Keratinocyte (primary cell): ENCODE measurements around the gene LZTFL1. TPM values are rescaled to one million over a fixed set of nuclear protein-coding genes. Genes with fewer than 3 reads are reported as not detected.

Source experiments
- DNase-seq: peaks from one replicate; pipeline ENCODE4 v3.0.0-alpha.2; 2011; ENCODE audit warnings: low read depth, missing footprints, low spot score
- FAIRE-seq: peaks from 2 replicates; lab custom pipeline; 2011; peaks lifted over from hg19 to GRCh38; lab: Jason Lieb, UNC
- H2AFZ ChIP-seq: 2 replicates; pipeline ENCODE4 v1.6.0; 2012; ENCODE audit warnings: low read length, control low read depth, inconsistent platforms; ENCODE audit not compliant: control insufficient read depth
- H3K27ac ChIP-seq: 2 replicates; pipeline ENCODE4 v1.5.1; 2011; ENCODE audit warnings: low read length; ENCODE audit not compliant: control insufficient read depth, insufficient read depth
- H3K27me3 ChIP-seq: 3 replicates; pipeline ENCODE4 v1.6.0; 2011; ENCODE audit warnings: low read length; ENCODE audit not compliant: control insufficient read depth, insufficient read depth; ENCODE audit errors: extremely low read depth
- H3K36me3 ChIP-seq, 2 experiments: 2 replicates in 1 of 2; 3 replicates in 1 of 2; pipeline ENCODE4 v1.5.1; 2011; ENCODE audit warnings: low read length in 2 of 2, mild to moderate bottlenecking in 1 of 2; ENCODE audit not compliant: control insufficient read depth in 2 of 2, insufficient read depth in 2 of 2; ENCODE audit errors: extremely low read depth in 1 of 2
- H3K4me1 ChIP-seq: 3 replicates; pipeline ENCODE4 v1.5.1; 2011; ENCODE audit warnings: low read length; ENCODE audit not compliant: control insufficient read depth, insufficient read depth; ENCODE audit errors: extremely low read depth
- H3K4me2 ChIP-seq: 3 replicates; pipeline ENCODE4 v1.6.0; 2011; ENCODE audit warnings: low read depth, low read length; ENCODE audit not compliant: control insufficient read depth, insufficient read depth; ENCODE audit errors: extremely low read depth
- H3K4me3 ChIP-seq, 3 experiments: fragments of 200-600 bp in 1 of 3; sonication (generic) in 1 of 3; 2 replicates in 2 of 3; 3 replicates in 1 of 3; pipeline ENCODE4 v1.5.1; 2011 to 2016; ENCODE audit warnings: low read length in 3 of 3, mild to moderate bottlenecking in 3 of 3, control low read depth in 2 of 3, inconsistent platforms in 1 of 3, low read depth in 1 of 3, mixed read lengths in 1 of 3, mixed run types in 1 of 3, moderate library complexity in 1 of 3; ENCODE audit not compliant: control insufficient read depth in 2 of 3, insufficient read depth in 2 of 3; ENCODE audit errors: extremely low read depth in 1 of 3
- H3K79me2 ChIP-seq: 2 replicates; pipeline ENCODE4 v1.6.0; 2012; ENCODE audit warnings: low read length; ENCODE audit not compliant: control insufficient read depth, insufficient read depth
- H3K9ac ChIP-seq: 3 replicates; pipeline ENCODE4 v1.6.0; 2011; ENCODE audit warnings: low read length; ENCODE audit not compliant: control insufficient read depth, insufficient read depth; ENCODE audit errors: extremely low read depth
- H3K9me1 ChIP-seq: 3 replicates; pipeline ENCODE4 v1.6.0; 2011; ENCODE audit warnings: low read length; ENCODE audit not compliant: control insufficient read depth, insufficient read depth; ENCODE audit errors: extremely low read depth
- H3K9me3 ChIP-seq: 2 replicates; pipeline ENCODE4 v1.5.1; 2012; ENCODE audit warnings: low read depth, low read length; ENCODE audit not compliant: control insufficient read depth
- H4K20me1 ChIP-seq: 3 replicates; pipeline ENCODE4 v1.6.0; 2011; ENCODE audit warnings: low read length; ENCODE audit not compliant: control insufficient read depth, insufficient read depth; ENCODE audit errors: extremely low read depth
- EZH2 ChIP-seq: IDR thresholded peaks from one replicate; pipeline ENCODE4 v1.6.1; 2012; ENCODE audit warnings: inconsistent platforms, mild to moderate bottlenecking, low read length, moderate library complexity
- dilution Hi-C: fragments of 300-500 bp; cut with MboI; formaldehyde crosslinking; loops from one replicate; pipeline ENCODE4 v1.7.0; 2020; ENCODE audit warnings: low sequenced_read_pairs; ENCODE audit not compliant: extremely low pct_ligation_motif_present
- polyA plus RNA-seq, 5 experiments: library from polyadenylated mRNA; depleted of rRNA in 3 of 5; stranded (reverse) in 3 of 5; stranded (forward) in 1 of 5; unstranded in 1 of 5; fragments of >200 nt; gene quantifications; 1 replicate in 1 of 5; 2 replicates in 3 of 5; 3 replicates in 1 of 5; pipeline versions ENCODE4 v1.2.1 to v1.2.3, GENCODE V29; 2011 to 2012; ENCODE audit warnings: missing spikeins in 2 of 5, low read depth in 1 of 5, low replicate concordance in 1 of 5
- TF ChIP-seq, protein P1 (sequence below), 3 experiments: IDR thresholded peaks in 1 of 3; conservative IDR thresholded peaks in 1 of 3; optimal IDR thresholded peaks in 1 of 3; 2 replicates in 2 of 3; 3 replicates in 1 of 3; pipeline versions ENCODE3 to v1.5.1; 2011; ENCODE audit warnings: low read length in 3 of 3, mild to moderate bottlenecking in 3 of 3, moderate library complexity in 2 of 3, control low read depth in 1 of 3, inconsistent platforms in 1 of 3; ENCODE audit not compliant: insufficient read depth in 2 of 3; ENCODE audit errors: extremely low read depth in 1 of 3

LZTFL1 gene
- polyA plus RNA-seq, 1 donor (not counting 4 experiments of a cell fraction or from before 2014, with no cell fraction given), result 17.9 TPM

DNA sequence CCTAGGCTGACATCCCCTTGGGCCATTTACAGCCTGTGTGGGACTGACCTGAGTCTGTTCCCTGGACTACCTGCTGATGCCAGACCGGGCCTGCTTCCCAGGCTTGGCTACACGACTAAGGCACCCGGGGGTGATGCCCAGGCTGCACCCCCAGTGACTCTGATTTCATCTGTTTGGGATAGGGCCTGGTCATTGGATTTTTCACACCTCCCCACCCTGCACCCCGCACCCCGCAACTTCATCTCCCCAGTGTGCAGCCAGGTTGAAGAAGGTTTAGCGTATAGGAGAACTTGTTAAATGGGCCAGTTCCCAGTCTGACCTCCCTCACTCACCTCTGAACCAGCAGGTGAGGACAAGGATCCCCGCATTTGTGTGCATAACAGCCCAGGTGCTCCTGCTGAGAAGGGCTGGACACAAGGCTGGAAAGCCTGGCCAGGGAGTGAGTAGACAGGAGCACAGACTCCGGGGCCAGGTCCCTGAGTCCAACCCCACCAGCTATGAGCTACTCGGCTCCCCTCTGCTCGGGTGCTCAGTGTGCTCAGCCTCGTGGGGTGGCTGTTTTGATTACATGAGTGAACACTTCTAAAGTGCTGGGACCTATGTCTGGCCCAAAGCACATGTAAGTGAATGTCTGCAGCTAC, 64.1 kb downstream of the LZTFL1 start:
- no peaks in the 10 kb centered on the region for H3K36me3 ChIP-seq
- TF ChIP-seq, protein P1, sequence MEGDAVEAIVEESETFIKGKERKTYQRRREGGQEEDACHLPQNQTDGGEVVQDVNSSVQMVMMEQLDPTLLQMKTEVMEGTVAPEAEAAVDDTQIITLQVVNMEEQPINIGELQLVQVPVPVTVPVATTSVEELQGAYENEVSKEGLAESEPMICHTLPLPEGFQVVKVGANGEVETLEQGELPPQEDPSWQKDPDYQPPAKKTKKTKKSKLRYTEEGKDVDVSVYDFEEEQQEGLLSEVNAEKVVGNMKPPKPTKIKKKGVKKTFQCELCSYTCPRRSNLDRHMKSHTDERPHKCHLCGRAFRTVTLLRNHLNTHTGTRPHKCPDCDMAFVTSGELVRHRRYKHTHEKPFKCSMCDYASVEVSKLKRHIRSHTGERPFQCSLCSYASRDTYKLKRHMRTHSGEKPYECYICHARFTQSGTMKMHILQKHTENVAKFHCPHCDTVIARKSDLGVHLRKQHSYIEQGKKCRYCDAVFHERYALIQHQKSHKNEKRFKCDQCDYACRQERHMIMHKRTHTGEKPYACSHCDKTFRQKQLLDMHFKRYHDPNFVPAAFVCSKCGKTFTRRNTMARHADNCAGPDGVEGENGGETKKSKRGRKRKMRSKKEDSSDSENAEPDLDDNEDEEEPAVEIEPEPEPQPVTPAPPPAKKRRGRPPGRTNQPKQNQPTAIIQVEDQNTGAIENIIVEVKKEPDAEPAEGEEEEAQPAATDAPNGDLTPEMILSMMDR (optimal IDR thresholded peaks at IDR 0.05 in 1 of 3, IDR thresholded peaks at IDR 0.05 in 1 of 3, conservative IDR thresholded peaks at IDR 0.05 in 1 of 3; ENCODE audit: extremely low read depth in 1 of 3, insufficient read depth in 2 of 3, low read length in 3 of 3), result no peak
- dilution Hi-C loops, result no loop called here
- DNase-seq (no peak), FAIRE-seq (no peak)
- H3K4me1 ChIP-seq, result no peaks in the 10 kb centered on the region
- H4K20me1 ChIP-seq, result no peaks in the 10 kb centered on the region
- H3K27ac ChIP-seq, result no peak overlapping the region
- H2AFZ ChIP-seq, result no peak overlapping the region
- H3K27me3 ChIP-seq, result peaks cover 41% of the 10 kb centered on the region
- H3K9ac ChIP-seq, result no peak overlapping the region
- no peaks in the 10 kb centered on the region for H3K9me3 ChIP-seq
- no peaks in the 10 kb centered on the region for H3K79me2 ChIP-seq
- no peaks in the 10 kb centered on the region for H3K9me1 ChIP-seq
- H3K4me2 ChIP-seq, result no peak overlapping the region
- H3K4me3 ChIP-seq, result no peak overlapping the region

DNA sequence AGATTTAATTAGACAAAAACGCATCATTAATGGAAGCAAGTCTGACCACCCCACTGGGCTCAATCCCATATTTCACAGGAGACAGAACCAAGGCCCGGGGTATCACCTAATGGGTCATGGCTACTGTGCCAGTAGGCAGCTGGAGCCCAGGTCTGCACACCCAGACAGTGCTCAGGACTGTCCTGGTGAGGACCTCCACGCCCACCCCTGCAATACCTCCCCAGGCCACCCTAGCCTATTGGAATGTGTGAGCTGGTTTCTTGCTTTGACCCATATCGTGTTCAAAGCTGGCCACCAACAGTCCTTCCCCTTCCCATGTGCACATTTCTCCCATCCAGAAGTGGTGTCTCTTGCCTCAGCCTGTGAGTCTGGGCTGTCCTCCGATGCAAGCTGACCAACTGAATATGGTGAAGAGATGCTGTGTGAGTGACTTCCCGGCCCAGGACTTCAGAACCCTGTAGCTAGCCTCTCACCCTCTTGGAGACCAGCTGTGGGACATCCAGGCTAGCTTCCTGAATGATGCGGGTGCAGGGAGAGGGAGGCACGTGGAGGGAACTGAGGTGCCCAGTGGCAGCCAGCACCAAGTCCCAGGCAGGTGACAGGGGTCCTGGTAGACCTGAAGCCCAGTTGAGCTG, 64.7 kb downstream of the LZTFL1 start:
- Histone ChIP-seq H3K9me1 (no peaks in the 10 kb centered on the region), H2AFZ (no peak overlapping the region), H3K27me3 (peaks cover 40% of the 10 kb centered on the region), H3K79me2 (no peaks in the 10 kb centered on the region), H3K4me3 (no peak overlapping the region), H4K20me1 (no peaks in the 10 kb centered on the region), H3K9ac (no peak overlapping the region), H3K4me1 (no peaks in the 10 kb centered on the region), H3K9me3 (no peaks in the 10 kb centered on the region), H3K27ac (no peak overlapping the region), H3K4me2 (no peak overlapping the region), H3K36me3 (no peaks in the 10 kb centered on the region)
- DNase-seq (no peak), FAIRE-seq (no peak)
- dilution Hi-C loops, result no loop called here
- no peak for TF ChIP-seq EZH2
- TF ChIP-seq, protein P1 (optimal IDR thresholded peaks at IDR 0.05 in 1 of 3, IDR thresholded peaks at IDR 0.05 in 1 of 3, conservative IDR thresholded peaks at IDR 0.05 in 1 of 3; ENCODE audit: extremely low read depth in 1 of 3, insufficient read depth in 2 of 3, low read length in 3 of 3), result no peak
